Smooth muscle cell (in vitro differentiated cells): Measurements from ENCODE around the gene SLC25A39. TPM values are rescaled to one million over a fixed set of nuclear protein-coding genes. Genes with fewer than 3 reads are reported as not detected.

Experiments used
- DNase-seq: peaks from one replicate; lab custom pipeline; 2025; ENCODE audit not compliant: unreplicated experiment; lab: John Stamatoyannopoulos, UW
- H2AFZ ChIP-seq: fragments of 200-600 bp; sonication (generic); 2 replicates; pipeline ENCODE4 v1.6.0; 2016; ENCODE audit warnings: antibody characterized with exemption, low read depth, mild to moderate bottlenecking
- H3F3A ChIP-seq: fragments of 200-600 bp; sonication (generic); 2 replicates; pipeline ENCODE4 v1.6.0; 2017; ENCODE audit warnings: antibody characterized with exemption, low read depth
- H3K27ac ChIP-seq: fragments of 200-600 bp; sonication (generic); 2 replicates; pipeline ENCODE4 v1.5.1; 2016; ENCODE audit warnings: low read depth, mild to moderate bottlenecking
- H3K27me3 ChIP-seq: fragments of 200-600 bp; sonication (generic); 2 replicates; pipeline ENCODE4 v1.6.1; 2016; ENCODE audit warnings: low read depth, mild to moderate bottlenecking
- H3K36me3 ChIP-seq: fragments of 200-600 bp; sonication (generic); 2 replicates; pipeline ENCODE4 v1.5.1; 2016; ENCODE audit warnings: low read depth
- H3K4me1 ChIP-seq: fragments of 200-600 bp; sonication (generic); 2 replicates; pipeline ENCODE4 v1.5.1; 2016; ENCODE audit warnings: low read depth
- H3K4me2 ChIP-seq: fragments of 200-600 bp; sonication (generic); 2 replicates; pipeline ENCODE4 v1.6.0; 2016; ENCODE audit warnings: mild to moderate bottlenecking
- H3K4me3 ChIP-seq: fragments of 200-600 bp; sonication (generic); 2 replicates; pipeline ENCODE4 v1.5.1; 2016; ENCODE audit warnings: mild to moderate bottlenecking
- H3K79me2 ChIP-seq: fragments of 200-600 bp; sonication (generic); 2 replicates; pipeline ENCODE4 v1.6.0; 2016; ENCODE audit warnings: low read depth, mild to moderate bottlenecking
- H3K9ac ChIP-seq: fragments of 200-600 bp; sonication (generic); 2 replicates; pipeline ENCODE4 v1.6.0; 2016; ENCODE audit warnings: low read depth
- H3K9me3 ChIP-seq: fragments of 200-600 bp; sonication (generic); replicated peaks from 2 replicates; pipeline ENCODE4 v1.5.1; 2016; ENCODE audit warnings: low read depth
- H4K20me1 ChIP-seq: fragments of 200-600 bp; sonication (generic); 2 replicates; pipeline ENCODE4 v1.6.0; 2016; ENCODE audit warnings: low read depth
- CTCF ChIP-seq: fragments of 200-600 bp; sonication (generic); IDR thresholded peaks from 2 replicates; pipeline ENCODE4 v1.5.1; 2017; ENCODE audit warnings: borderline replicate concordance, mild to moderate bottlenecking, antibody characterized with exemption; ENCODE audit not compliant: insufficient read depth, poor library complexity, severe bottlenecking
- WGBS: methylation state at CpG from one replicate; pipeline ENCODE4 v1.1.7; 2016; ENCODE audit warnings: low lambda C conversion rate; 5-methylcytosine and 5-hydroxymethylcytosine counted together
- polyA plus RNA-seq: library from polyadenylated mRNA; unstranded; fragments of >200 nt; fragmentation: Nextera tagmentation; extraction: Ambion mirVana; gene quantifications from 2 replicates; pipeline ENCODE4 v1.2.1, GENCODE V29; 2016
- total RNA-seq: library from RNA; depleted of rRNA; stranded (reverse); fragments of >200 nt; gene quantifications from 2 replicates; pipeline ENCODE4 v1.2.3, GENCODE V29; 2014

Gene SLC25A39
- total and polyA plus RNA-seq, 2 experiments from 2014 or later: 106 to 147 TPM

GRCh38 chr17:44356241-44356640, 31.6 kb upstream of the SLC25A39 start:
- Histone ChIP-seq H3K79me2 (no peaks in the 10 kb centered on the region), H3F3A (peaks cover 12% of the 10 kb centered on the region), H3K4me1 (peaks cover 12% of the 10 kb centered on the region), H4K20me1 (peaks cover 35% of the 10 kb centered on the region), H3K9ac (no peak overlapping the region), H3K27ac (no peak overlapping the region), H3K4me3 (no peak overlapping the region), H3K27me3 (no peaks in the 10 kb centered on the region), H3K9me3 (no peaks in the 10 kb centered on the region), H3K4me2 (no peak overlapping the region), H3K36me3 (no peaks in the 10 kb centered on the region), H2AFZ (no peak overlapping the region)
- TF ChIP-seq CTCF: no peak
- WGBS: 98% methylated on average over 11 of the region's 11 CpGs
- DNase-seq: no peak

GRCh38 chr17:44355642-44356099, 31.0 kb upstream of the SLC25A39 start:
- no peaks in the 10 kb centered on the region for H3K9me3 ChIP-seq
- peaks cover 7% of the 10 kb centered on the region for H3K4me1 ChIP-seq
- no peak for TF ChIP-seq CTCF
- no peak overlapping the region for H3K27ac ChIP-seq
- no peak overlapping the region for H3K9ac ChIP-seq
- no peak overlapping the region for H2AFZ ChIP-seq
- H3K4me3 ChIP-seq: no peak overlapping the region
- no peak overlapping the region for H3K4me2 ChIP-seq
- peaks cover 29% of the 10 kb centered on the region for H4K20me1 ChIP-seq
- DNase-seq: no peak
- peaks cover 12% of the 10 kb centered on the region for H3F3A ChIP-seq
- H3K36me3 ChIP-seq: no peaks in the 10 kb centered on the region
- H3K27me3 ChIP-seq: no peaks in the 10 kb centered on the region
- no peaks in the 10 kb centered on the region for H3K79me2 ChIP-seq
- 92% methylated on average over 17 of the region's 17 CpGs for WGBS

GRCh38 chr17:44354582-44355561, 30.2 kb upstream of the SLC25A39 start:
- no peaks in the 10 kb centered on the region for H3K79me2 ChIP-seq
- H3F3A ChIP-seq: peaks cover 12% of the 10 kb centered on the region
- H3K27me3 ChIP-seq: no peaks in the 10 kb centered on the region
- peak overlapping the region; percentile 91 for H3K4me2 ChIP-seq
- H2AFZ ChIP-seq: no peak overlapping the region
- peak; percentile 68 for TF ChIP-seq CTCF
- DNase-seq: peak; percentile 20
- H4K20me1 ChIP-seq: peaks cover 21% of the 10 kb centered on the region
- WGBS: 34% methylated on average over 61 of the region's 77 CpGs
- no peak overlapping the region for H3K9ac ChIP-seq
- H3K36me3 ChIP-seq: no peaks in the 10 kb centered on the region
- H3K4me3 ChIP-seq: peak overlapping the region; percentile 55
- H3K27ac ChIP-seq: no peak overlapping the region
- no peaks in the 10 kb centered on the region for H3K9me3 ChIP-seq
- H3K4me1 ChIP-seq: no peaks in the 10 kb centered on the region
